GM21723 (cell line): ENCODE data around the gene ZNF688.
"Not testable (repeated sequence)": the region's sequence is repeated elsewhere in the genome, so short reads cannot be mapped to it uniquely, and the experiment has no call there.

Experiments used
- ATAC-seq: cut with Tn5 transposase; IDR thresholded peaks from one replicate; pipeline ENCODE4 v1.9.1; 2021; ENCODE audit warnings: mild to moderate bottlenecking, moderate library complexity; ENCODE audit not compliant: unreplicated experiment

ZNF688 gene

DNA sequence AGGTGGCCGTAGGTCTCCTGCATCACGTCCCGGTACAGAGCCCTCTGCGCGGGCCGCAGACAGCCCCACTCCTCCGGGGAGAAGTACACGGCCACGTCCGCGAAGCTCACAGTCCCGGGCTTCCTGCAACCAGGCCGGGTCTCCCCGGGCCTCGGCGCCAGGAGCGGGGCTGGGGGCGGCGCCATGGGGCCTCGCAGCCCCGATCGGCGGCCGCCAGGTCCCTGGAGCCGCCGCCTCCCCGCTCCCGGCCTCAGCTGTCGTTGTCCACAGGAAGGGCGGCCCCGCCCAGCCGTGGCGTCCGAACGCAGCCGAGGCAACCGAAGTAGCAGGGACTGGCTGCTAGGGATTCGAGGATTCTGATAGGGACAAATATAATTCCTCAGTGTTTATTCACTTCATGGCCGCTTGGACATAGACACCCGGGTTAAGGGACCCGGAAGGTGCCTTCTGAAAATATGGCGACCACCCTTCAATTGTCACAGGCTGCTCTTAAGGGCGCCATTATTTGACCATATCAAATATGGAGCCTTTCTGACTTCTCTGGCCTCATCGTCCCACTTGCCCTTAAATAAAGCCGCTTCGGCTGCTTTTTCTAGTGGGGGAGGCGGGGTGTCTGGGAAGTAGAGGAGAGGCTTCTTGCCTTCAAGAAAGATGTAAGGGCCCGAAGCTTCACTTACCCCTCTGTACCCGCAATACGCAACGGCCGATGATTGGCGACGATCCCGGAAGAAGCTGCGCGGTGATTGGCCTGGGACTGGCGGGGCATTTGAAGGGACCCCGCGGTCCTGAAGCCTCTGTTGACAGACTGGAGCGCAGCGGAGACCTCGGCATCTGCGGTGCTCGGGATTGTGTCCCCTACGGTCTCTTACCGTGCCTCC, at the start of gene ZNF688:
ZNF688 (minus strand) TSS at position 270 of the 878 bp plus-strand sequence; CDS start at position 185, 85 bp downstream.
- ATAC-seq, result peak; percentile 68

GRCh38 chr16:30620169-30620568, 48.7 kb upstream of the ZNF688 start:
- no peak for ATAC-seq

GRCh38 chr16:30619638-30620037, 48.1 kb upstream of the ZNF688 start:
- ATAC-seq, result no peak

DNA sequence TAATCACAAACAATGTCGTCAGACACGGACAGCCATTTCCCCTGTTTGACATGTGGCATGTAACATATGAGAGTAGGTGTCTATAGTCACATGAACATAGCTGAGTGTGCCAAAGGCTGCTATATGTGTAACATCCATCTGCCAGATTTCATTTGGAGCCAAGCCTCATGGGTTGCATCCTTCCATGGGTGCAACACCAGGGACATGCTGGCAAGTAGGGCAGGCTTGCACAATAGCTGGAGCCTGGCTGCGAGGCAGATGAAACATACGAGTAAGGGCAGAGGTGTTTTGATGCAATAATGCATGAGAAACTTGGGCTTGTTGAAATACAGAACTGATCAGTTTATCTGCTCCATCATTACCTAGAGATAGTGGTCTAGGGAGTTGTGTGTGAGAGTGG, 47.7 kb upstream of the ZNF688 start:
- no peak for ATAC-seq

GRCh38 chr16:30615358-30616091, 44.0 kb upstream of the ZNF688 start:
- ATAC-seq, result peak; percentile 62

DNA sequence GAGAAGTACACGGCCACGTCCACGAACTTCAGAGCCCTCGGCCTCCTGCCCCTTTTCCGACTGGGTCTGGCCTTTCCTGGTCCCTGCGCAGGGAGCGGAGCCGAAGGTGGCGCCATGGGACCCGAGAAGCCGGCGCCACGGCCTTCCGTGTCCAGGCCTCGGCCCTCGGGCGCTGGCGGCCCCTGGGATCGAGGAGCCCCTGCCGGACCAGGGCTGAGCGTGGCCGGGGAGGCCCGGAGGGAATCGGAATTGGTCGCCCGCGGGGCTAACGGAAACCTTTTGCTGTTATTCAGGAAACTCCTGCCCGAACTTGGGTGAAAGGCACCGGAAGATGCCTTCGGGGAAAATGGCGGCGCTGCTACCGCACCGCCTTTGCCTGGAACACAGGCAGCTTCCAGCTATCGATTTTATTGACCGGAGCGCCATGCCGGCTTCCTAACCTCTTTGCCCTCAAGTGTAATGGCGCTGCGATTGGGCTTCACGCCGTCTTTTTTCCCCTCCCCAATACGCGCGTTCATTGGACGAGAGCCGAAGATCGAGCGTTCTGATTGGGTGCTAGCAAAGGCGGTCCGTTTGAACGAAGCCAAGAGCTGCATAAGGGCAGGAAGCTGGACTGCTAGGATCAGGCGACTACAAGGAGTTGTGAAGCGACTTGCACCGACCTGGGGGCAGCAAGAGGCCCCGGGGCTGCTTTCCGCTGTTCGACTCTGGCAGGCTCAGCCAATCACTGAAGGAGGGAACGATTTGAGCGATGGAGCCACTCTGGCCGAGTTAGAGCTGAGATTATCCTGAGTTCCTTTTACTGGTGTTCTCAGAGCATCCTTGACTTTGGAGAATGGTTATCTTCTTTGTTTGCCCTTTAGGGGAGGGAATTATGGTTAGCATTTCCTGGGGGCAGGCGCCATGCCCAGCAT, 38.7 kb upstream of the ZNF688 start, which contains the start of gene ZNF689:
ZNF689 (minus strand) TSS at position 464 of the 914 bp plus-strand sequence; CDS start at position 116, 348 bp downstream.
- ATAC-seq, result peak; percentile 84

GRCh38 chr16:30609002-30609925, 37.8 kb upstream of the ZNF688 start:
- peak; percentile 41 for ATAC-seq

- no peak for ATAC-seq
Observed at GRCh38 chr16:30606004-30606403, 34.5 kb upstream of the ZNF688 start.

DNA sequence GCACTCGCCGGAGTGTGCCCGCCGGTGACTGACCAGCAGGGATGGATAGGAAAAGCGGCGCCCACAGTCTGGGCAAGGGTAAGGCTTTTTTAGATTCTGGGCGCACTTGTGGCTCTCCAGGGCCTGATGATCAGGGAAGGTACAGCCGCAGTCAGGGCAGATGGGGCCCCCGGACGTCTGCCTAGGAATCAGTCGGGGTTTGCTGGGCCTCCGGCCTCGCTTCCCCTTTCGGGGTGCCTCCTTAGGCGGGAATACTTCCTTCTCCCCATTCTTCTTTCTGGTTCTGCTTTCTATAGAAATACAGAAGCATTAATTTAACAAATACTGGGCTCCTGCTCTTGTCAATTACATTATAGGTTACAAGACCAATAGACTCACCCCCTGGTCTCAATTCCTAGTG, 33.6 kb upstream of the ZNF688 start:
- no peak for ATAC-seq

DNA sequence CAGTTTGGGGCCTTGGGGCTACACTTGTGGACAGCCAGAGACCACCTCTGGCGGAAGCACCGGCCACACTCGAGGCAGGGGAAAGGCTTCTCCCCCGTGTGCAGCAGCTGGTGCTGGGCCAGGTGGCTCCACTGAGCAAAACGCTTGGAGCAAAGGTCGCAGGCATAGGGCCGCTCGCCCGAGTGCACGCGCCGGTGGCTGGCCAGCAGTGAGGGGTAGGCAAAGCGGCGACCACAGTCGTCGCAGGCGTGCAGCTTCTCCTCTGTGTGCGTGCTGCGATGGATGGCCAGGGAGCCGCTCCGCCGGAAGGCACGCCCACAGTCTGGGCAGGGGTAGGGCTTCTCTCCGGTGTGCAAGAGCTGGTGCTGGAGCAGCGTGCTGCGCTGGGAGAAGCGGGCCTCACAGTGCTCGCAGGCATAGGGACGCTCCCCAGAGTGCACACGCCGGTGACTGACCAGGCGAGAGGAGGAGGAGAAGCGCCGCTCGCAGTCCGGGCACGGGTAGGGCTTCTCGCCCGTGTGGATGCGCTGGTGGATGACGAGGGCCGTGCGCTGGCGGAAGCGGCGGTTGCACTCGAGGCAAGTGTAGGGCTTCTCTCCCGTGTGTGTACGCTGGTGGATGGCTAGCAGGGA, 32.9 kb upstream of the ZNF688 start:
- no peak for ATAC-seq

DNA sequence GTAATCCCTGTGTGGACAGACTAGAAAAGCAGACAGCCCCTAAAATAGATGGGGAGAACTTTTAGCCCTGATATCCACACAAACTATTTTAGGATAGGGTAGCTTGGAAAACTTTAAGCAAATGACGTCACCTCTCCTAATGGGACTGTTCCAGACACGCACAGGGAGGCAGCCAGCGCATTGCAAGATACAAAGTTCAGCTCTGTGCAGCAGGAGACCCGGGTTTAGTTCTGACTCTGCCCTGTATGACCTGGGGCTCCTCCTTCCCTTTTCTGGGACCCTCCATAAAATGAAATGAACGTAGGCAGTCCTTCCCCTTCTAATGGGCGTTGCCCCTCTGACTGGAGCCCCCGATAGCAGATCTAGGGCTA, 32.4 kb upstream of the ZNF688 start:
- no peak for ATAC-seq

DNA sequence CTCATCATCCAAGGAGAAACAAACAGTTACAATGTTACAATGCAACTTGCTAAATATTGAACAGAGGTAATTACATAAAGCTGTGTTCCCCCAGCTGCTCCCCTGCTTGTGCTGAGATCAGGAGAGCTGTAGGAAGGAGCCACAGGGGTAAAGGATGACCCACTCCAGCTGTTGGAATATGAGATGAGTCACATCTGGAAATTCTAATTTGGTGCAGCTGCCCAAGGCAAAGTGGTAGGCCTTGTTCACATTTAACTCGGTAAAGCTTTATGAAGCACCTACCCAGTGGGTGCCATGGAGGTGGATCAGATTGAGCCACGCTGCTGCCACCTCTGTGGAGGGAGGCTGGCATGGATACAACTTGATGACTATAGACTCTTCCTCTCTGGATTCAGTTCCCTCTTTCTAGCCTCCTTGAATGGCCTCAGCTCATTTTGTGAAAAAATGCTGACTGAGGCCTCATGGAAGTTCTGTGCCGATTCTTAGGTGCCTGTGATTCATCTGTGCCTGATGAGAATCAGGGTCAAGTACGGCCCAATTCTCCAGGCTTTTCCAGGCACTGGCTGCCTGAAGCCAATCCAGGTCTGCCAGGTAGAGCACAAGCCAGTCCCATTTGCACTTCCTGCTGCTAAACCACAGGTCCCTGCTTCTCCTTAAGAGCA, 31.2 kb upstream of the ZNF688 start:
- no peak for ATAC-seq

GRCh38 chr16:30601966-30602365, 30.5 kb upstream of the ZNF688 start:
- ATAC-seq, result no peak

GRCh38 chr16:30600929-30601328, 29.4 kb upstream of the ZNF688 start:
- no peak for ATAC-seq

DNA sequence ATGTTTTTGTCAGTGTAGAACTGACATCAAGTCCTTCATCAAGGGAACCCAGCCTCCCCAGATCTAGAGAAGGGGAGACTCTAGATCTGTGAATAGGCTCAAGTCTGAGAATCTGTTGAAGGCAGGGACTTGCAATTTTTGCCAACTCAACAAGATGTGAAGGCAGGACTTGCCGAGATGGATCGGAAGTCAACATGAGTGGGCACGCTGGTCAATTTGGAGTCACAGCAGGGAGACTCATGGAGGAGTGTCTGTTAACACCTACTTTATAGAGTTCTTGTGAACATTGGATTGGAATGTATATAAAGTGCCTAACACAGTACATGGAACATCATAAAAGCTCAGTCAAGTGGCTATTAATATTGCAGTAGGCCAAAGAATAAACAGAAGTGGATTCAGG, 28.7 kb upstream of the ZNF688 start:
- ATAC-seq, result no peak

GRCh38 chr16:30592871-30593270, 21.4 kb upstream of the ZNF688 start:
- ATAC-seq, result no peak

DNA sequence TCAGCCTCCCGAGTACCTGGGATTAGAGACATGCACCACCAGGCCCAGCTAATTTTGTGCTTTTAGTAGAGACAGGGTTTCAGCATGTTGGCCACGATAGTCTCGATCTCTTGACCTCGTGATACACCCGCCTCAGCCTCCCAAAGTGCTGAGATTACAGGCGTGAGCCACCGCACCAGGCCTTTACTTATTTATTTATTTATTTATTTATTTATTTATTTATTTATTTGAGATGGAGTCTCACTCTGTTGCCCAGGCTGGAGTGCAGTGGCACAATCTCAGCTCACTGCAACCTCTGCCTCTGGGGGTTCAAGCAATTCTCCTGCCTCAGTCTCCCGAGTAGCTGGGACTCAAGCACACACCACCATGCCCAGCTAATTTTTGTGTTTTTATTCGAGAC, 19.4 kb upstream of the ZNF688 start:
- not testable (repeated sequence) for ATAC-seq

GRCh38 chr16:30589582-30589981, 18.1 kb upstream of the ZNF688 start:
- not testable (repeated sequence) for ATAC-seq

DNA sequence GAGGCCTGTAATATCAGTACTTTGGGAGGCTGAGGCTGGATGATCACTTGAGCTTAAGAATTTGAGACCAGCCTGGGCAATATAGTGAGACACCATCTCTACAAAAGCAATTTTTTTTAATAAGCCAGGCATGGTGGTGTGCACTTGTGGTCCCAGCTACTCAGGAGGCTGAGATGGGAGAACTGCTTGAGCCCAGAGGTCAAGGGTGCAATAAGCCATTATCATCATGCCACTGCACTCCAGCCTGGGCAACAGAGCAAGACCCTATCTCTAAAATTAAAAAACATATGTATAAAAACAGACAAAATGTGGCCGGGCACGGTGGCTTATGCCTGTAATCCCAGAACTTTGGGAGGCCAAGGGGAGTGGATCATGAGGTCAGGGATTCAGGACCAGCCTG, 17.1 kb upstream of the ZNF688 start:
- ATAC-seq, result no peak
